Stomach (tissue), 4 donors: ENCODE data around the gene BICDL1.

Source experiments
- POLR2A ChIP-seq, 4 donors: fragments of 450-650 bp; IDR thresholded peaks; one replicate each; pipeline ENCODE4 v1.6.1; 2016; ENCODE audit warnings: antibody characterized with exemption in 4 of 4, control low read depth in 2 of 4, mild to moderate bottlenecking in 1 of 4, moderate library complexity in 1 of 4
- TF ChIP-seq, protein P1 (sequence below), 7 experiments: fragments of 450-650 bp in 4 of 7; fragments of 200-600 bp in 3 of 7; sonication (generic) in 3 of 7; IDR thresholded peaks; one replicate each; pipeline ENCODE4 v1.5.1; 2016 to 2019; ENCODE audit warnings: antibody characterized with exemption in 7 of 7, control low read depth in 2 of 7, mild to moderate bottlenecking in 1 of 7

DNA sequence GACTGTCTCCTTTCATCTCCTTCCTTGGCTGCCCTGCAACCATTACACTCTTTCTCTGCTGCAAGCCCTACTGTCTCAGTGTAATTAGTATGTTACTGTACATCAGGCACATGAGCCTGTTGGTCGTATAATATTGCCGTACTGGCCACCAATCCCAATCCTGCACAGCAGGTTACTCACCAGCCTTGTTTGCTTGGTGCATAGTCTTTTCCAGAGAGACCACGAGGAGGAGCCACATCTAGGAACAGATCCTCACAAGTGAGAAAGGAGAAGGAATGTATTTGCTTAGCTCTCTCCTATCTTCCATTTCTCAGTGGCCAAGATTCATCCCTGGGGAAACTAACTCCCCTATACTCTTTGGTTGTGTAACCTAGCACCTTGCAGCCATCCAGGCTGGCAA lies 33.0 kb upstream of the BICDL1 start:
- no peak for TF ChIP-seq POLR2A (IDR thresholded peaks at IDR 0.05)
- TF ChIP-seq, protein P1, sequence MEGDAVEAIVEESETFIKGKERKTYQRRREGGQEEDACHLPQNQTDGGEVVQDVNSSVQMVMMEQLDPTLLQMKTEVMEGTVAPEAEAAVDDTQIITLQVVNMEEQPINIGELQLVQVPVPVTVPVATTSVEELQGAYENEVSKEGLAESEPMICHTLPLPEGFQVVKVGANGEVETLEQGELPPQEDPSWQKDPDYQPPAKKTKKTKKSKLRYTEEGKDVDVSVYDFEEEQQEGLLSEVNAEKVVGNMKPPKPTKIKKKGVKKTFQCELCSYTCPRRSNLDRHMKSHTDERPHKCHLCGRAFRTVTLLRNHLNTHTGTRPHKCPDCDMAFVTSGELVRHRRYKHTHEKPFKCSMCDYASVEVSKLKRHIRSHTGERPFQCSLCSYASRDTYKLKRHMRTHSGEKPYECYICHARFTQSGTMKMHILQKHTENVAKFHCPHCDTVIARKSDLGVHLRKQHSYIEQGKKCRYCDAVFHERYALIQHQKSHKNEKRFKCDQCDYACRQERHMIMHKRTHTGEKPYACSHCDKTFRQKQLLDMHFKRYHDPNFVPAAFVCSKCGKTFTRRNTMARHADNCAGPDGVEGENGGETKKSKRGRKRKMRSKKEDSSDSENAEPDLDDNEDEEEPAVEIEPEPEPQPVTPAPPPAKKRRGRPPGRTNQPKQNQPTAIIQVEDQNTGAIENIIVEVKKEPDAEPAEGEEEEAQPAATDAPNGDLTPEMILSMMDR (IDR thresholded peaks at IDR 0.05), result no peak
